HL-60 (cell line): ENCODE results near the gene PPM1M.
A peak's percentile ranks its signal among the peaks of the same experiment; 100 is the strongest.

Experiments used
- CTCF ChIP-seq: IDR thresholded peaks from one replicate; pipeline ENCODE4 v1.5.1; 2011; ENCODE audit warnings: low read length, control low read depth, inconsistent platforms; ENCODE audit not compliant: insufficient read depth
- POLR2AphosphoS5 ChIP-seq: IDR thresholded peaks from 2 replicates; pipeline ENCODE4 v1.6.1; 2012; ENCODE audit warnings: low read depth
- TF ChIP-seq, protein P1 (sequence below): IDR thresholded peaks from 2 replicates; pipeline ENCODE4 v1.6.1; 2012; ENCODE audit warnings: low read depth; ENCODE audit not compliant: insufficient replicate concordance

- TF ChIP-seq CTCF: no peak
- TF ChIP-seq, protein P1, sequence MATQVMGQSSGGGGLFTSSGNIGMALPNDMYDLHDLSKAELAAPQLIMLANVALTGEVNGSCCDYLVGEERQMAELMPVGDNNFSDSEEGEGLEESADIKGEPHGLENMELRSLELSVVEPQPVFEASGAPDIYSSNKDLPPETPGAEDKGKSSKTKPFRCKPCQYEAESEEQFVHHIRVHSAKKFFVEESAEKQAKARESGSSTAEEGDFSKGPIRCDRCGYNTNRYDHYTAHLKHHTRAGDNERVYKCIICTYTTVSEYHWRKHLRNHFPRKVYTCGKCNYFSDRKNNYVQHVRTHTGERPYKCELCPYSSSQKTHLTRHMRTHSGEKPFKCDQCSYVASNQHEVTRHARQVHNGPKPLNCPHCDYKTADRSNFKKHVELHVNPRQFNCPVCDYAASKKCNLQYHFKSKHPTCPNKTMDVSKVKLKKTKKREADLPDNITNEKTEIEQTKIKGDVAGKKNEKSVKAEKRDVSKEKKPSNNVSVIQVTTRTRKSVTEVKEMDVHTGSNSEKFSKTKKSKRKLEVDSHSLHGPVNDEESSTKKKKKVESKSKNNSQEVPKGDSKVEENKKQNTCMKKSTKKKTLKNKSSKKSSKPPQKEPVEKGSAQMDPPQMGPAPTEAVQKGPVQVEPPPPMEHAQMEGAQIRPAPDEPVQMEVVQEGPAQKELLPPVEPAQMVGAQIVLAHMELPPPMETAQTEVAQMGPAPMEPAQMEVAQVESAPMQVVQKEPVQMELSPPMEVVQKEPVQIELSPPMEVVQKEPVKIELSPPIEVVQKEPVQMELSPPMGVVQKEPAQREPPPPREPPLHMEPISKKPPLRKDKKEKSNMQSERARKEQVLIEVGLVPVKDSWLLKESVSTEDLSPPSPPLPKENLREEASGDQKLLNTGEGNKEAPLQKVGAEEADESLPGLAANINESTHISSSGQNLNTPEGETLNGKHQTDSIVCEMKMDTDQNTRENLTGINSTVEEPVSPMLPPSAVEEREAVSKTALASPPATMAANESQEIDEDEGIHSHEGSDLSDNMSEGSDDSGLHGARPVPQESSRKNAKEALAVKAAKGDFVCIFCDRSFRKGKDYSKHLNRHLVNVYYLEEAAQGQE: no peak
- TF ChIP-seq POLR2AphosphoS5: peak; percentile 76; the same call in 1 of the 2 replicates
Observed at GRCh38 chr3:52240059-52240885, 5.3 kb upstream of the PPM1M start.
